GM12878 (cell line): Measurements from ENCODE around the gene ABRACL. TPM values are rescaled to one million over a fixed set of nuclear protein-coding genes. Genes with fewer than 3 reads are reported as not detected.

ENCODE experiments used
- ATAC-seq: fragments of 200-7000 bp; cut with Tn5 transposase; 3 replicates; pipeline ENCODE4 v1.9.1; 2020; ENCODE audit warnings: mild to moderate bottlenecking, moderate library complexity
- BruUV-seq: library from RNA; stranded (reverse); fragments of 400-500 nt; replicated peaks from 2 replicates; lab custom pipeline; 2021; lab: Mats Ljungman, UMichigan
- CTCF ChIA-PET: fragments of 300-600 bp; sonication (Branson Sonifier 250); formaldehyde crosslinking; extraction: SDS; loops from one replicate; lab custom pipeline; 2021; ENCODE audit warnings: inconsistent platforms; lab: Yijun Ruan, JAX
- POLR2A ChIA-PET: fragments of 350-600 bp; formaldehyde crosslinking; extraction: SDS; loops from one replicate; lab custom pipeline; 2021; ENCODE audit warnings: inconsistent platforms; lab: Charles Lee
- RAD21 ChIA-PET: fragments of 300-600 bp; sonication (Branson Sonifier 250); formaldehyde crosslinking; loops from one replicate; lab custom pipeline; 2023; ENCODE audit warnings: antibody characterized with exemption; ENCODE audit not compliant: unreplicated experiment; lab: Charles Lee
- SMC1A ChIA-PET: fragments of 300-600 bp; sonication (Branson Sonifier 250); formaldehyde crosslinking; loops from one replicate; lab custom pipeline; 2023; ENCODE audit not compliant: unreplicated experiment, uncharacterized antibody; lab: Charles Lee
- DNase-seq: peaks from one replicate; pipeline ENCODE4 v3.0.0-alpha.2; 2011; ENCODE audit warnings: low read depth, low spot score
- FAIRE-seq: peaks from 3 replicates; lab custom pipeline; 2011; peaks lifted over from hg19 to GRCh38; lab: Jason Lieb, UNC
- H2AFZ ChIP-seq: 2 replicates; pipeline ENCODE4 v1.6.0; 2011; ENCODE audit warnings: low read depth, low read length, control low read depth; ENCODE audit not compliant: control insufficient read depth
- H3K27ac ChIP-seq: 2 replicates; pipeline ENCODE4 v1.5.1; 2011; ENCODE audit warnings: control low read depth; ENCODE audit not compliant: control insufficient read depth, insufficient read depth
- H3K27me3 ChIP-seq, 2 experiments: replicated peaks in 1 of 2; 2 replicates each; pipeline versions ENCODE4 v1.6.0 to v1.6.1; 2011; ENCODE audit warnings: low read length in 1 of 2; ENCODE audit not compliant: control insufficient read depth in 2 of 2, insufficient read depth in 2 of 2
- H3K36me3 ChIP-seq, 2 experiments: 2 replicates each; pipeline ENCODE4 v1.5.1; 2011; ENCODE audit warnings: low read length in 1 of 2; ENCODE audit not compliant: control insufficient read depth in 2 of 2, insufficient read depth in 2 of 2
- H3K4me1 ChIP-seq: 2 replicates; pipeline ENCODE4 v1.6.1; 2011; ENCODE audit warnings: mild to moderate bottlenecking, low read length, moderate library complexity, mixed read lengths; ENCODE audit not compliant: control insufficient read depth, insufficient read depth
- H3K4me2 ChIP-seq: 2 replicates; pipeline ENCODE4 v1.6.0; 2011; ENCODE audit warnings: control low read depth; ENCODE audit not compliant: control insufficient read depth, insufficient read depth
- H3K4me3 ChIP-seq: fragments of 200-600 bp; sonication (generic); 2 replicates; pipeline ENCODE4 v1.5.1; 2016
- H3K79me2 ChIP-seq: 2 replicates; pipeline ENCODE4 v1.6.0; 2011; ENCODE audit warnings: low read length; ENCODE audit not compliant: control insufficient read depth, insufficient read depth
- H3K9ac ChIP-seq: 2 replicates; pipeline ENCODE4 v1.8.0; 2011; ENCODE audit warnings: low read length, control low read depth, mixed read lengths; ENCODE audit not compliant: control insufficient read depth, insufficient read depth
- H3K9me3 ChIP-seq: replicated peaks from 3 replicates; pipeline ENCODE4 v1.5.1; 2011; ENCODE audit warnings: mild to moderate bottlenecking, low read length; ENCODE audit not compliant: control insufficient read depth, insufficient read depth
- H4K20me1 ChIP-seq: 2 replicates; pipeline ENCODE4 v1.6.0; 2011; ENCODE audit not compliant: control insufficient read depth, insufficient read depth
- ATF7 ChIP-seq: fragments of 450-650 bp; IDR thresholded peaks from 2 replicates; pipeline ENCODE4 v1.6.1; 2016; ENCODE audit warnings: low read depth, mild to moderate bottlenecking
- BHLHE40 ChIP-seq, 2 experiments: fragments of 450-650 bp in 1 of 2; IDR thresholded peaks; 2 replicates each; pipeline ENCODE4 v1.6.1; 2011 to 2017; ENCODE audit warnings: low read depth in 2 of 2, borderline replicate concordance in 1 of 2, improper control_type of control experiment in 1 of 2, low read length in 1 of 2, mild to moderate bottlenecking in 1 of 2
- CREB1 ChIP-seq: IDR thresholded peaks from 2 replicates; pipeline ENCODE4 v1.6.1; 2012; ENCODE audit warnings: low read depth, mild to moderate bottlenecking, inconsistent platforms
- EED ChIP-seq: sonication (generic); IDR thresholded peaks from 2 replicates; pipeline ENCODE4 v1.6.1; 2016; ENCODE audit warnings: antibody characterized with exemption, low read depth
- EP300 ChIP-seq, 2 experiments: fragments of 150-350 bp in 1 of 2; IDR thresholded peaks; 2 replicates each; pipeline ENCODE4 v1.6.1; 2011 to 2012; ENCODE audit warnings: low read depth in 2 of 2, low read length in 2 of 2, borderline replicate concordance in 1 of 2, improper control_type of control experiment in 1 of 2, inconsistent platforms in 1 of 2; ENCODE audit not compliant: control insufficient read depth in 1 of 2
- ETV6 ChIP-seq, 2 experiments: fragments of 450-650 bp in 1 of 2; IDR thresholded peaks in 1 of 2; conservative IDR thresholded peaks in 1 of 2; 2 replicates each; pipeline ENCODE4 v1.6.1; 2014; ENCODE audit warnings: antibody characterized with exemption in 1 of 2, borderline replicate concordance in 1 of 2, low read depth in 1 of 2, mild to moderate bottlenecking in 1 of 2, moderate library complexity in 1 of 2
- IKZF1 ChIP-seq: fragments of 450-650 bp; conservative IDR thresholded peaks from 2 replicates; pipeline ENCODE4 v1.6.1; 2017; ENCODE audit warnings: antibody characterized with exemption, mild to moderate bottlenecking
- IKZF2 ChIP-seq, 2 experiments: fragments of 450-650 bp; IDR thresholded peaks; 2 replicates each; pipeline ENCODE4 v1.6.1; 2017; ENCODE audit warnings: mild to moderate bottlenecking in 2 of 2, moderate library complexity in 2 of 2
- JUNB ChIP-seq: IDR thresholded peaks from 2 replicates; pipeline ENCODE4 v1.6.1; 2016; ENCODE audit warnings: antibody characterized with exemption, mild to moderate bottlenecking
- MEF2A ChIP-seq: IDR thresholded peaks from 2 replicates; pipeline ENCODE4 v1.6.1; 2011; ENCODE audit warnings: low read depth, mild to moderate bottlenecking, low read length, moderate library complexity; ENCODE audit not compliant: insufficient read depth
- MEF2B ChIP-seq: fragments of 450-650 bp; IDR thresholded peaks from 2 replicates; pipeline ENCODE4 v1.6.1; 2018; ENCODE audit warnings: mild to moderate bottlenecking, moderate library complexity; ENCODE audit not compliant: partially characterized antibody, poor library complexity, severe bottlenecking
- MYB ChIP-seq: fragments of 150-350 bp; IDR thresholded peaks from 2 replicates; pipeline ENCODE4 v1.6.1; 2014; ENCODE audit warnings: mild to moderate bottlenecking, low read depth, low read length, borderline replicate concordance
- NBN ChIP-seq: fragments of 450-650 bp; IDR thresholded peaks from 2 replicates; pipeline ENCODE4 v1.6.1; 2016
- NFYB ChIP-seq: IDR thresholded peaks from 2 replicates; pipeline ENCODE4 v1.6.1; 2011; ENCODE audit warnings: low read depth, mild to moderate bottlenecking, low read length, improper control_type of control experiment, moderate library complexity; ENCODE audit not compliant: insufficient read depth
- NR2C2 ChIP-seq: IDR thresholded peaks from 2 replicates; pipeline ENCODE4 v1.6.1; 2011; ENCODE audit warnings: borderline replicate concordance, low read depth; ENCODE audit not compliant: control insufficient read depth, insufficient read length
- NR2F1 ChIP-seq: fragments of 450-650 bp; conservative IDR thresholded peaks from 2 replicates; pipeline ENCODE4 v1.6.1; 2017; ENCODE audit warnings: mild to moderate bottlenecking
- NRF1 ChIP-seq: conservative IDR thresholded peaks from 2 replicates; pipeline ENCODE4 v1.6.1; 2011; ENCODE audit warnings: mild to moderate bottlenecking, low read depth, low read length, improper control_type of control experiment
- POLR2A ChIP-seq: IDR thresholded peaks from 2 replicates; pipeline ENCODE4 v1.6.1; 2011; ENCODE audit warnings: low read depth, mild to moderate bottlenecking, low read length
- POLR2AphosphoS2 ChIP-seq: IDR thresholded peaks from 2 replicates; pipeline ENCODE4 v1.6.1; 2011; ENCODE audit warnings: low read depth, mild to moderate bottlenecking, low read length, improper control_type of control experiment, moderate library complexity
- POLR2AphosphoS5 ChIP-seq: IDR thresholded peaks from 2 replicates; pipeline ENCODE4 v1.6.1; 2011; ENCODE audit warnings: mild to moderate bottlenecking, low read length, inconsistent platforms
- POU2F2 ChIP-seq: IDR thresholded peaks from 3 replicates; pipeline ENCODE4 v1.6.1; 2011; ENCODE audit warnings: low read depth, mild to moderate bottlenecking, low read length, borderline replicate concordance
- RAD51 ChIP-seq: fragments of 450-650 bp; IDR thresholded peaks from 2 replicates; pipeline ENCODE4 v1.6.1; 2016; ENCODE audit warnings: moderate library complexity, mild to moderate bottlenecking, inconsistent platforms
- RFX5 ChIP-seq: IDR thresholded peaks from 2 replicates; pipeline ENCODE4 v1.6.1; 2011; ENCODE audit warnings: low read depth, low read length, improper control_type of control experiment
- SIX5 ChIP-seq: IDR thresholded peaks from 2 replicates; pipeline ENCODE4 v1.6.1; 2011; ENCODE audit warnings: mild to moderate bottlenecking, low read depth, low read length, moderate library complexity; ENCODE audit not compliant: severe bottlenecking
- SMARCA5 ChIP-seq: fragments of 450-650 bp; IDR thresholded peaks from 2 replicates; pipeline ENCODE4 v1.6.1; 2017; ENCODE audit warnings: mild to moderate bottlenecking
- ZNF217 ChIP-seq: fragments of 450-650 bp; IDR thresholded peaks from 2 replicates; pipeline ENCODE4 v1.6.1; 2017; ENCODE audit warnings: antibody characterized with exemption, mild to moderate bottlenecking
- ZNF622 ChIP-seq: fragments of 450-650 bp; IDR thresholded peaks from 2 replicates; pipeline ENCODE4 v1.6.1; 2017; ENCODE audit warnings: mild to moderate bottlenecking, inconsistent platforms
- WGBS: methylation state at CpG from one replicate; pipeline ENCODE4 v1.1.6; 2016; ENCODE audit warnings: low lambda C conversion rate; ENCODE audit not compliant: insufficient replicate concordance, insufficient coverage; ENCODE audit errors: missing lambda C conversion rate; 5-methylcytosine and 5-hydroxymethylcytosine counted together
- in situ Hi-C: fragments of 300-500 bp; cut with MboI; formaldehyde crosslinking; loops from 9 replicates; pipeline ENCODE4 v1.14.3; 2018; ENCODE audit warnings: mixed read lengths
- intact Hi-C: fragments of 100-400 bp; cut with micrococcal nuclease; formaldehyde crosslinking; loops from one replicate; pipeline ENCODE4 v1.14.2; 2022; ENCODE audit not compliant: unreplicated experiment
- polyA plus RNA-seq, 11 experiments: library from polyadenylated mRNA; depleted of rRNA in 4 of 11; unstranded in 6 of 11; stranded (reverse) in 5 of 11; fragments of >200 nt; fragmentation: Nextera tagmentation in 4 of 11; fragmentation: Illumina TruSeq in 1 of 11; extraction: Ambion mirVana in 4 of 11; extraction: Trizol in 1 of 11; gene quantifications; 1 replicate in 1 of 11; 2 replicates in 10 of 11; pipeline versions ENCODE4 v1.2.1 to v1.2.3, GENCODE V29; 2011 to 2016; ENCODE audit warnings: inconsistent platforms in 2 of 11, missing spikeins in 2 of 11, low read depth in 1 of 11
- total RNA-seq, 4 experiments: library from RNA; depleted of rRNA in 3 of 4; stranded (reverse); fragments of >200 nt in 3 of 4; fragmentation: Illumina TruSeq in 1 of 4; extraction: Trizol in 1 of 4; gene quantifications; 2 replicates each; pipeline versions ENCODE4 v1.2.1 to v1.2.3, GENCODE V29; 2013 to 2021

The ABRACL gene
- total and polyA plus RNA-seq, 10 of the 15 experiments (the other 5 are each of a cell fraction or from before 2014, with no cell fraction given), result 111 to 647 (median 192) TPM

GRCh38 chr6:139027620-139028182 is 844 bp upstream of the ABRACL start:
- no peaks in the 10 kb centered on the region; a peak in 1 of 4 replicates for H3K36me3 ChIP-seq
- peak overlapping the region; percentile 96 for H2AFZ ChIP-seq
- H4K20me1 ChIP-seq, result no peaks in the 10 kb centered on the region
- peak overlapping the region; percentile 93 for H3K4me3 ChIP-seq
- H3K9ac ChIP-seq, result peak overlapping the region; percentile 98
- no peaks in the 10 kb centered on the region for H3K9me3 ChIP-seq
- DNase-seq (peak; percentile 36), ATAC-seq (peak; percentile 51), FAIRE-seq (no peak)
- SMC1A ChIA-PET, result interaction anchor here (0.6 to 1.7 kb wide), 4 partner anchors 71 to 348 kb away, joined by 3 to 5 read pairs (median 4); no protein-coding TSS in a partner anchor
- CTCF ChIA-PET, result interaction anchor here (1.0 to 1.5 kb wide), 2 partner anchors 39 to 70 kb away, joined by 3 to 8 read pairs; partner anchors contain the start of gene REPS1
- no TSS peak for BruUV-seq
- POLR2A ChIA-PET, result interaction anchor here (1.2 kb wide), 2 partner anchors 12 to 254 kb away, joined by 3 read pairs; partner anchors contain the start of gene CCDC28A
- in situ Hi-C loops, result no loop called here
- peak overlapping the region; percentile 88 for H3K27ac ChIP-seq
- peaks cover 47% of the 10 kb centered on the region for H3K79me2 ChIP-seq
- intact Hi-C loops, result loop anchor here (2.0 kb wide), 1 partner anchor 39 kb away; the partner anchor contains the start of gene REPS1
- RAD21 ChIA-PET, result interaction anchor here (0.6 to 1.4 kb wide), 5 partner anchors 11 to 76 kb away, joined by 3 to 8 read pairs (median 4); no protein-coding TSS in a partner anchor
- peaks cover 6% of the 10 kb centered on the region for H3K4me1 ChIP-seq
- 60% methylated on average over 10 of the region's 10 CpGs for WGBS
- H3K4me2 ChIP-seq, result peak overlapping the region; percentile 97
- H3K27me3 ChIP-seq, result no peaks in the 10 kb centered on the region
- peak; percentile 29; the same call in 1 of the 2 replicates for TF ChIP-seq ATF7
- peak; percentile 37; the same call in 1 of the 2 replicates for TF ChIP-seq EED
- no peak for TF ChIP-seq NRF1
- no peak for TF ChIP-seq POLR2AphosphoS2
- no peak for TF ChIP-seq ZNF217
- 0 out of 2 replicates have a peak, but pooled peaks have one; percentile 25 for TF ChIP-seq JUNB
- peak; percentile 47 for TF ChIP-seq RAD51
- TF ChIP-seq IKZF2 (IDR thresholded peaks at IDR 0.05), result peak in 1 of 2 experiments; percentile 12; a peak in 1 of 4 replicates
- peak; percentile 54 for TF ChIP-seq MEF2B
- peak; percentile 35; the same call in 1 of the 2 replicates for TF ChIP-seq POLR2AphosphoS5
- no peak for TF ChIP-seq SIX5
- TF ChIP-seq RFX5, result no peak
- TF ChIP-seq NBN, result peak; percentile 67; the same call in 1 of the 2 replicates
- peak; percentile 76 to 79 for TF ChIP-seq BHLHE40 (IDR thresholded peaks at IDR 0.05; ENCODE audit: borderline replicate concordance in 1 of 2, low read depth in 2 of 2, low read length in 1 of 2)
- 0 out of 2 replicates have a peak, but pooled peaks have one; percentile 19 for TF ChIP-seq NFYB
- no peak for TF ChIP-seq SMARCA5
- TF ChIP-seq ETV6 (conservative IDR thresholded peaks at IDR 0.05 in 1 of 2, IDR thresholded peaks at IDR 0.05 in 1 of 2; ENCODE audit: borderline replicate concordance in 1 of 2, low read depth in 1 of 2), result no peak
- peak; percentile 74 for TF ChIP-seq CREB1
- TF ChIP-seq POLR2A, result 0 out of 2 replicates have a peak, but pooled peaks have one; percentile 34
- no peak for TF ChIP-seq ZNF622
- no peak for TF ChIP-seq NR2C2
- no peak for TF ChIP-seq MYB
- TF ChIP-seq NR2F1, result no peak
- 0 out of 3 replicates have a peak, but pooled peaks have one; percentile 32 for TF ChIP-seq POU2F2
- TF ChIP-seq MEF2A, result 0 out of 2 replicates have a peak, but pooled peaks have one; percentile 30
- TF ChIP-seq IKZF1, result 0 out of 2 replicates have a peak, but pooled peaks have one; percentile 8
- no peak for TF ChIP-seq EP300 (IDR thresholded peaks at IDR 0.05; ENCODE audit: borderline replicate concordance in 1 of 2, control insufficient read depth in 1 of 2, low read depth in 2 of 2, low read length in 2 of 2)
